ENCODE results near the gene HHAT.

HHAT gene

DNA sequence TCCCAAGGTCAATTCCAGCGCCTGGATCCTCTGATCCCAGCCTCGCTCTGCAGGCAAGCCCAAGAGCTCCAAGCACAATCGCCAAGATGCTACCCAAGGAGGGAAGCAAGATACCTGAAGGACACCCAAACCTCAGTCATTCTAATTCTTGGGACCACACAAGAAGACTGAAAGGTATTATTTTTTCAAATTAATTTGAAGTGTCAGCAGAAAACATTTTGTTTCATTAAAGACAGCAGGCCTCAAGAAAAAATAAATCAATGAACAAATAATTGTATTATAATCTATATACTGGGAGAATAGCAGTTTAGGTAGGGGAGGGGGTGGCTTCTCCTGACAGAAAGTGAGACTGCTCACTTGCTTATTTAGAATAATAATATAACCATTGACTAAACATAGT, 347.8 kb downstream of the HHAT start:
- no peaks in the 10 kb centered on the region for H3K27me3 ChIP-seq (ENCODE audit: insufficient read depth, low read length, poor library complexity, severe bottlenecking)
- TF ChIP-seq, protein P1, sequence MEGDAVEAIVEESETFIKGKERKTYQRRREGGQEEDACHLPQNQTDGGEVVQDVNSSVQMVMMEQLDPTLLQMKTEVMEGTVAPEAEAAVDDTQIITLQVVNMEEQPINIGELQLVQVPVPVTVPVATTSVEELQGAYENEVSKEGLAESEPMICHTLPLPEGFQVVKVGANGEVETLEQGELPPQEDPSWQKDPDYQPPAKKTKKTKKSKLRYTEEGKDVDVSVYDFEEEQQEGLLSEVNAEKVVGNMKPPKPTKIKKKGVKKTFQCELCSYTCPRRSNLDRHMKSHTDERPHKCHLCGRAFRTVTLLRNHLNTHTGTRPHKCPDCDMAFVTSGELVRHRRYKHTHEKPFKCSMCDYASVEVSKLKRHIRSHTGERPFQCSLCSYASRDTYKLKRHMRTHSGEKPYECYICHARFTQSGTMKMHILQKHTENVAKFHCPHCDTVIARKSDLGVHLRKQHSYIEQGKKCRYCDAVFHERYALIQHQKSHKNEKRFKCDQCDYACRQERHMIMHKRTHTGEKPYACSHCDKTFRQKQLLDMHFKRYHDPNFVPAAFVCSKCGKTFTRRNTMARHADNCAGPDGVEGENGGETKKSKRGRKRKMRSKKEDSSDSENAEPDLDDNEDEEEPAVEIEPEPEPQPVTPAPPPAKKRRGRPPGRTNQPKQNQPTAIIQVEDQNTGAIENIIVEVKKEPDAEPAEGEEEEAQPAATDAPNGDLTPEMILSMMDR (conservative IDR thresholded peaks at IDR 0.05; ENCODE audit: low read length) = no peak
- TF ChIP-seq EZH2phosphoT487 (IDR thresholded peaks at IDR 0.05; ENCODE audit: borderline replicate concordance) = no peak

DNA sequence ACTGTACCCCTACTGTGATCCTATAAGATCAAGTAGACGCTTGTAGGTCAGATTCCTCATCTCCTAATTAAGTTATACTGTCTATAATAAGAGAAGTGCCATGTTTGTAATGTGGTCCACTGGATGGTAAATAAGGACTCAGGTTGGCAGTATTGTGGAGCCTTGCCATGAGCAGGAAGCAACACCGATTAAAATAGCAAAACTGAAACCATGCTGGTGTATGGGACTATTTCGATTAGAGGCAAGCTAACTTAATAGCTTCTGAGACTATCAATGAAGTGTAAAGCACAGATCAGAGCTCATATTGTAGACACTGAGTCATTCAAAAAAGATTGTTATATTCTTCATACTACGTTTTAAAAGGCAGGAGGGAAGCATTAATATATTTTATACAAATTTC, 348.8 kb downstream of the HHAT start:
- no peak overlapping the region for H3K9ac ChIP-seq (ENCODE audit: low read depth, low read length, poor library complexity, severe bottlenecking)
- H2AFZ ChIP-seq (ENCODE audit: low read length) = no peak overlapping the region
- no peaks in the 10 kb centered on the region for H3K79me2 ChIP-seq (ENCODE audit: insufficient read depth, low read length)
- no peaks in the 10 kb centered on the region for H4K20me1 ChIP-seq (ENCODE audit: insufficient read depth, low read length, poor library complexity, severe bottlenecking)
- no peaks in the 10 kb centered on the region for H3K4me1 ChIP-seq (ENCODE audit: insufficient read depth, low read length, poor library complexity, severe bottlenecking)
- no peak overlapping the region for H3K4me3 ChIP-seq (ENCODE audit: low read length, poor library complexity, severe bottlenecking)
- TF ChIP-seq, protein P1 (conservative IDR thresholded peaks at IDR 0.05; ENCODE audit: low read length) = no peak
- TF ChIP-seq EZH2phosphoT487 (IDR thresholded peaks at IDR 0.05; ENCODE audit: borderline replicate concordance) = no peak
- H3K27me3 ChIP-seq (ENCODE audit: insufficient read depth, low read length, poor library complexity, severe bottlenecking) = no peaks in the 10 kb centered on the region
- no peaks in the 10 kb centered on the region for H3K9me2 ChIP-seq (replicated peaks; ENCODE audit: low read depth, low read length)
- H3K4me2 ChIP-seq (ENCODE audit: low read depth, low read length, poor library complexity, severe bottlenecking) = no peak overlapping the region
- H3F3A ChIP-seq (ENCODE audit: low read depth) = no peaks in the 10 kb centered on the region
- no peaks in the 10 kb centered on the region for H3K9me3 ChIP-seq (ENCODE audit: insufficient read depth, low read depth, low read length)
- no peaks in the 10 kb centered on the region for H3K36me3 ChIP-seq (ENCODE audit: insufficient read depth, low read length)

More for the DNA sequence above, 347.8 kb downstream of the HHAT start:
- H3K9me3 ChIP-seq (ENCODE audit: insufficient read depth, low read depth, low read length) = no peaks in the 10 kb centered on the region
- H2AFZ ChIP-seq (ENCODE audit: low read length) = no peak overlapping the region
- H3K36me3 ChIP-seq (ENCODE audit: insufficient read depth, low read length) = no peaks in the 10 kb centered on the region
- no peak overlapping the region for H3K9ac ChIP-seq (ENCODE audit: low read depth, low read length, poor library complexity, severe bottlenecking)
- no peak overlapping the region for H3K4me3 ChIP-seq (ENCODE audit: low read length, poor library complexity, severe bottlenecking)
- H3K9me2 ChIP-seq (replicated peaks; ENCODE audit: low read depth, low read length) = no peaks in the 10 kb centered on the region
- H3K4me1 ChIP-seq (ENCODE audit: insufficient read depth, low read length, poor library complexity, severe bottlenecking) = no peaks in the 10 kb centered on the region
- no peaks in the 10 kb centered on the region for H4K20me1 ChIP-seq (ENCODE audit: insufficient read depth, low read length, poor library complexity, severe bottlenecking)
- H3K4me2 ChIP-seq (ENCODE audit: low read depth, low read length, poor library complexity, severe bottlenecking) = no peak overlapping the region
- no peaks in the 10 kb centered on the region for H3K79me2 ChIP-seq (ENCODE audit: insufficient read depth, low read length)
- H3F3A ChIP-seq (ENCODE audit: low read depth) = no peaks in the 10 kb centered on the region

DNA sequence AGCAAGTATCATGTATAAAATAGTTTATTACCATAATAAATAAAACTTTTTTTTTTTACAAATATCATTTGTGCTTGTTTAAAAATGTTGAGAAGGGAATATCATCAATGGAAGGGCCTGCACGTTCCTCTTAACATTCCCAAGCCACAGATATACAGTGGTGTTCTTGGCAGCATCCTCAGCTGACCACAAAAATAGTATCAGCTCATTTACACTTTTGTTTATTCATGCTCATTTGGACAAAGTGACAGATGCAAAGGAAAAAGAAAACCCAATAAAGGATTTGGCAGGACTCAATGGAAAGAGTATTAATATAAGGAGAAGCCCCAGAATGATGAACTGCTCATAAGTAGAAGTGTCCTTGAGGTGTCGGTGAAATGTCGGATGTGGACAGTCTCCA, 349.6 kb downstream of the HHAT start:
- H3K4me1 ChIP-seq (ENCODE audit: insufficient read depth, low read length, poor library complexity, severe bottlenecking) = no peaks in the 10 kb centered on the region
- no peaks in the 10 kb centered on the region for H3K79me2 ChIP-seq (ENCODE audit: insufficient read depth, low read length)
- H3F3A ChIP-seq (ENCODE audit: low read depth) = no peaks in the 10 kb centered on the region
- H3K36me3 ChIP-seq (ENCODE audit: insufficient read depth, low read length) = no peaks in the 10 kb centered on the region
- H2AFZ ChIP-seq (ENCODE audit: low read length) = no peak overlapping the region
- H3K27me3 ChIP-seq (ENCODE audit: insufficient read depth, low read length, poor library complexity, severe bottlenecking) = no peaks in the 10 kb centered on the region
- H3K4me3 ChIP-seq (ENCODE audit: low read length, poor library complexity, severe bottlenecking) = no peak overlapping the region
- no peaks in the 10 kb centered on the region for H3K9me3 ChIP-seq (ENCODE audit: insufficient read depth, low read depth, low read length)
- H3K9ac ChIP-seq (ENCODE audit: low read depth, low read length, poor library complexity, severe bottlenecking) = no peak overlapping the region
- no peak overlapping the region for H3K4me2 ChIP-seq (ENCODE audit: low read depth, low read length, poor library complexity, severe bottlenecking)
- TF ChIP-seq EZH2phosphoT487 (IDR thresholded peaks at IDR 0.05; ENCODE audit: borderline replicate concordance) = no peak
- TF ChIP-seq, protein P1 (conservative IDR thresholded peaks at IDR 0.05; ENCODE audit: low read length) = no peak
- no peaks in the 10 kb centered on the region for H4K20me1 ChIP-seq (ENCODE audit: insufficient read depth, low read length, poor library complexity, severe bottlenecking)
- no peaks in the 10 kb centered on the region for H3K9me2 ChIP-seq (replicated peaks; ENCODE audit: low read depth, low read length)

Data from Loucy (cell line).